MM.1S (cell line): ENCODE results near the gene DMKN.
"Not testable (repeated sequence)": the region's sequence is repeated elsewhere in the genome, so short reads cannot be mapped to it uniquely, and the experiment has no call there.

Experiments used
- DNase-seq: peaks from one replicate; pipeline ENCODE4 v3.0.0-alpha.2; 2015
- H2AFZ ChIP-seq: fragments of 300-600 bp; sonication (generic); 2 replicates; pipeline ENCODE4 v1.6.0; 2016; ENCODE audit warnings: antibody characterized with exemption, low read length
- H3F3A ChIP-seq: fragments of 300-600 bp; sonication (generic); 2 replicates; pipeline ENCODE4 v1.6.1; 2016; ENCODE audit warnings: mild to moderate bottlenecking, antibody characterized with exemption, low read length, moderate library complexity, mixed read lengths; ENCODE audit not compliant: insufficient read depth
- H3K27ac ChIP-seq: fragments of 300-600 bp; sonication (generic); 2 replicates; pipeline ENCODE4 v1.5.1; 2016; ENCODE audit warnings: mild to moderate bottlenecking, low read length
- H3K27me3 ChIP-seq: fragments of 300-600 bp; sonication (generic); replicated peaks from 2 replicates; pipeline ENCODE4 v1.6.0; 2016; ENCODE audit warnings: low read length; ENCODE audit not compliant: insufficient read depth
- H3K36me3 ChIP-seq: fragments of 300-600 bp; sonication (generic); replicated peaks from 2 replicates; pipeline ENCODE4 v1.6.1; 2016; ENCODE audit warnings: mild to moderate bottlenecking, low read length, mixed read lengths; ENCODE audit not compliant: insufficient read depth
- H3K4me1 ChIP-seq: fragments of 300-600 bp; sonication (generic); 2 replicates; pipeline ENCODE4 v1.6.1; 2016; ENCODE audit warnings: low read length, mixed read lengths
- H3K4me2 ChIP-seq: fragments of 300-600 bp; sonication (generic); 2 replicates; pipeline ENCODE4 v1.6.0; 2016; ENCODE audit warnings: low read depth, low read length
- H3K4me3 ChIP-seq: fragments of 300-600 bp; sonication (generic); 2 replicates; pipeline ENCODE4 v1.5.1; 2016; ENCODE audit warnings: low read length, mixed read lengths
- H3K79me2 ChIP-seq: fragments of 300-600 bp; sonication (generic); 2 replicates; pipeline ENCODE4 v1.6.1; 2016; ENCODE audit warnings: mixed run types, low read length, mixed read lengths
- H3K9ac ChIP-seq: fragments of 300-600 bp; sonication (generic); 2 replicates; pipeline ENCODE4 v1.6.1; 2016; ENCODE audit warnings: low read length, mixed read lengths
- H3K9me2 ChIP-seq: fragments of 300-600 bp; sonication (generic); replicated peaks from 2 replicates; pipeline ENCODE4 v1.6.1; 2016; ENCODE audit warnings: mild to moderate bottlenecking, low read length, mixed read lengths; ENCODE audit not compliant: insufficient read depth
- H3K9me3 ChIP-seq: fragments of 300-600 bp; sonication (generic); replicated peaks from 2 replicates; pipeline ENCODE4 v1.6.1; 2016; ENCODE audit warnings: mild to moderate bottlenecking, low read length, mixed read lengths; ENCODE audit not compliant: insufficient read depth
- H4K20me1 ChIP-seq: fragments of 300-600 bp; sonication (generic); 2 replicates; pipeline ENCODE4 v1.6.1; 2016; ENCODE audit warnings: mild to moderate bottlenecking, low read length, moderate library complexity, mixed read lengths; ENCODE audit not compliant: insufficient read depth
- CTCF ChIP-seq: fragments of 300-600 bp; sonication (generic); IDR thresholded peaks from 2 replicates; pipeline ENCODE4 v1.5.1; 2016; ENCODE audit warnings: antibody characterized with exemption, low read length, mixed read lengths
- EZH2 ChIP-seq: fragments of 300-600 bp; sonication (generic); optimal IDR thresholded peaks from 2 replicates; pipeline ENCODE3; 2017; ENCODE audit warnings: low read depth, mild to moderate bottlenecking, antibody characterized with exemption, low read length, mixed read lengths
- EZH2phosphoT487 ChIP-seq: fragments of 300-600 bp; sonication (generic); IDR thresholded peaks from 2 replicates; pipeline ENCODE4 v1.6.1; 2018; ENCODE audit warnings: antibody characterized with exemption, low read length

Gene DMKN

DNA sequence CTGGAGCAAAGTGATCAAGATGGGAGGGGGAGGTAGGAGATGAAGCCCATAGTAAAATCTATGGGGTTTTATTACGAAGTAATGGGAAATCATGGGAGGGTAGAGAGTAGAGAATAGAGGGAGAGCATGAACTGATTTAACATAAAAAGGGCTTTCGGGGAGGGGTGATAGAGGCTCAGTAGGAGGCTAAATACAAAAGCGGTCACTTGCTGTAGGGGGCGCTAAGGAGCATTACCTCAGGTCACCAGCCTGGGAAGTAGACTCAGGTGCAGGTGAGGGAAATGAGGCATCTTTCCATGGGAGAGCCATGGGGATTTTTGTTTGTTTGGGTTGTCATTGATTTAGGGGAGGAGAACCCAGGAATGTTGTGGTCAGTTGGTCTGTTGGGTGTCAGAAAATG is 37.3 kb downstream of the DMKN start:
- Histone ChIP-seq H3K27me3 (peaks cover 5% of the 10 kb centered on the region), H4K20me1 (no peaks in the 10 kb centered on the region), H3K4me1 (no peaks in the 10 kb centered on the region), H3K4me2 (no peak overlapping the region), H3K9ac (no peak overlapping the region), H3K9me2 (no peaks in the 10 kb centered on the region), H3K79me2 (no peaks in the 10 kb centered on the region), H3K36me3 (no peaks in the 10 kb centered on the region), H2AFZ (no peak overlapping the region), H3F3A (no peaks in the 10 kb centered on the region), H3K4me3 (no peak overlapping the region), H3K27ac (no peak overlapping the region), H3K9me3 (no peaks in the 10 kb centered on the region)
- DNase-seq: no peak
- TF ChIP-seq EZH2phosphoT487 (no peak), EZH2 (no peak), CTCF (peak; percentile 26)

DNA sequence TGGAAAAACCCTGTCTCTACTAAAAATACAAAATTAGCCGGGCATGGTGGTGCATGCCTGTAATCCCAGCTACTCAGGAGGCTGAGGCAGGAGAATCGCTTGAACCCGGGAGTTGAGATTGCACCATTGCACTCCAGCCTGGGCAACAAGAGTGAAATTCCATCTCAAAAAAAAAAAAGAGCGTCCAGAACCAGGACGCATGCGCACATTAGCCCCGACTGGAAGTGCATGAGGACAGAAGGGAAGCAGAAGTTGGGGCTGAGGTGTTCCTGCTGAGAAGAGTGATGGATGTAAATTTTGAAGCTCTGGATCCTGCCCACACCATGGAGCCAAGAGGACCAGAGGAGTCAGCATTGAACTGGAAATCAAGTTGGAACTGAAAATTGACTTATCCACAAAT is 38.9 kb downstream of the DMKN start:
- not testable (repeated sequence) for H3K27me3 ChIP-seq, H3K36me3 ChIP-seq, DNase-seq

GRCh38 chr19:35474104-35474503 is 39.3 kb downstream of the DMKN start:
- no peak overlapping the region for H3K27ac ChIP-seq

More for the DNA sequence above, 38.9 kb downstream of the DMKN start:
- H3K4me1 ChIP-seq, H3F3A ChIP-seq, H3K4me3 ChIP-seq, H3K27ac ChIP-seq, H4K20me1 ChIP-seq, H3K9ac ChIP-seq, H3K9me2 ChIP-seq, H3K79me2 ChIP-seq, H3K9me3 ChIP-seq, H3K4me2 ChIP-seq, H2AFZ ChIP-seq: not testable (repeated sequence)

More at GRCh38 chr19:35474104-35474503, 39.3 kb downstream of the DMKN start:
- Histone ChIP-seq H3K9me2 (no peaks in the 10 kb centered on the region), H3K4me3 (no peak overlapping the region), H3K36me3 (no peaks in the 10 kb centered on the region), H3K9me3 (no peaks in the 10 kb centered on the region), H2AFZ (no peak overlapping the region), H3K4me1 (no peaks in the 10 kb centered on the region), H3K4me2 (no peak overlapping the region), H4K20me1 (no peaks in the 10 kb centered on the region), H3K27me3 (no peaks in the 10 kb centered on the region; the same call in 1 of the 2 replicates), H3F3A (no peaks in the 10 kb centered on the region), H3K79me2 (no peaks in the 10 kb centered on the region), H3K9ac (no peak overlapping the region)
- no peak for DNase-seq
- TF ChIP-seq EZH2 (no peak), EZH2phosphoT487 (no peak), CTCF (no peak)
